Panc1 (cell line): ENCODE data around the gene KCNH1. TPM values are rescaled to one million over a fixed set of nuclear protein-coding genes. Genes with fewer than 3 reads are reported as not detected.
"Not testable (repeated sequence)": the region's sequence is repeated elsewhere in the genome, so short reads cannot be mapped to it uniquely, and the experiment has no call there.

Experiments used
- ATAC-seq: fragments of 200-7000 bp; cut with Tn5 transposase; 2 replicates; pipeline ENCODE4 v1.9.1; 2020; ENCODE audit warnings: mild to moderate bottlenecking, moderate library complexity
- BruUV-seq: library from RNA; stranded (reverse); fragments of 400-500 nt; replicated peaks from 2 replicates; lab custom pipeline; 2021; lab: Mats Ljungman, UMichigan
- CTCF ChIA-PET: fragments of 300-600 bp; sonication (Branson Sonifier 250); formaldehyde crosslinking; loops from one replicate; lab custom pipeline; 2022; ENCODE audit warnings: antibody characterized with exemption; lab: Charles Lee
- POLR2A ChIA-PET: fragments of 300-600 bp; sonication (Branson Sonifier 250); formaldehyde crosslinking; loops from one replicate; lab custom pipeline; 2022; ENCODE audit warnings: antibody characterized with exemption; lab: Charles Lee
- DNase-seq: peaks from one replicate; pipeline ENCODE4 v3.0.0-alpha.2; 2010; ENCODE audit warnings: low read depth, low spot score
- H3K27ac ChIP-seq: 2 replicates; pipeline ENCODE4 v1.5.1; 2011; ENCODE audit warnings: mild to moderate bottlenecking, low read length, inconsistent platforms
- H3K27me3 ChIP-seq: fragments of 200-500 bp; sonication (Bioruptor generic); 2 replicates; pipeline ENCODE4 v1.6.0; 2014; ENCODE audit warnings: low read length, inconsistent platforms; ENCODE audit not compliant: control insufficient read depth, insufficient read depth
- H3K36me3 ChIP-seq: fragments of 200-500 bp; sonication (Bioruptor generic); 2 replicates; pipeline ENCODE4 v1.5.1; 2014; ENCODE audit warnings: inconsistent platforms, mild to moderate bottlenecking, low read length, moderate library complexity; ENCODE audit not compliant: control insufficient read depth, insufficient read depth
- H3K4me1 ChIP-seq: 2 replicates; pipeline ENCODE4 v1.5.1; 2011; ENCODE audit warnings: inconsistent platforms, mild to moderate bottlenecking, low read length, moderate library complexity; ENCODE audit not compliant: control insufficient read depth, insufficient read depth
- H3K4me3 ChIP-seq, 2 experiments: 2 replicates each; pipeline ENCODE4 v1.5.1; 2011 to 2012; ENCODE audit warnings: low read depth in 2 of 2, low read length in 2 of 2, mild to moderate bottlenecking in 2 of 2, inconsistent platforms in 1 of 2, moderate library complexity in 1 of 2
- H3K9me3 ChIP-seq: fragments of 200-500 bp; sonication (Bioruptor generic); 2 replicates; pipeline ENCODE4 v1.5.1; 2014; ENCODE audit warnings: low read depth, mild to moderate bottlenecking, inconsistent platforms, low read length, moderate library complexity; ENCODE audit not compliant: control insufficient read depth, insufficient read depth
- CTCF ChIP-seq: fragments of 450-650 bp; IDR thresholded peaks from 2 replicates; pipeline ENCODE4 v1.5.1; 2017; ENCODE audit warnings: mild to moderate bottlenecking
- POLR2AphosphoS5 ChIP-seq: IDR thresholded peaks from 2 replicates; pipeline ENCODE4 v1.6.1; 2012; ENCODE audit warnings: mild to moderate bottlenecking, low read depth, low read length, moderate library complexity
- SIN3A ChIP-seq: IDR thresholded peaks from 2 replicates; pipeline ENCODE4 v1.6.1; 2012; ENCODE audit warnings: low read depth, mild to moderate bottlenecking, low read length, moderate library complexity, borderline replicate concordance; ENCODE audit not compliant: insufficient read depth
- TCF7L2 ChIP-seq: IDR thresholded peaks from 2 replicates; pipeline ENCODE4 v1.6.1; 2011; ENCODE audit warnings: mild to moderate bottlenecking, low read depth, low read length, inconsistent platforms
- in situ Hi-C: cut with HindIII; loops from 2 replicates; pipeline ENCODE4 v1.10.0; 2016; ENCODE audit warnings: low sequenced_read_pairs, low pct_unique_long_range_greater_than_20kb
- intact Hi-C: fragments of 100-400 bp; cut with micrococcal nuclease; formaldehyde crosslinking; loops from one replicate; pipeline ENCODE4 v1.10.0; 2022; ENCODE audit not compliant: unreplicated experiment
- total RNA-seq: library from RNA; stranded (reverse); gene quantifications from one replicate; pipeline ENCODE4 v1.2.1, GENCODE V29; 2021; ENCODE audit not compliant: unreplicated experiment
- TF ChIP-seq, protein P1 (sequence below), 2 experiments: IDR thresholded peaks; 2 replicates each; pipeline ENCODE4 v1.6.1; 2011 to 2012; ENCODE audit warnings: low read depth in 2 of 2, control low read depth in 1 of 2, low read length in 1 of 2, mild to moderate bottlenecking in 1 of 2, moderate library complexity in 1 of 2; ENCODE audit not compliant: insufficient read depth in 1 of 2

Gene KCNH1
- total RNA-seq, 1 experiment from 2014 or later, result not detected

- DNase-seq, result no peak
- Histone ChIP-seq H3K27ac (no peak overlapping the region), H3K36me3 (no peaks in the 10 kb centered on the region), H3K27me3 (no peaks in the 10 kb centered on the region), H3K4me1 (no peaks in the 10 kb centered on the region), H3K9me3 (no peaks in the 10 kb centered on the region), H3K4me3 (no peak overlapping the region)
- ChIA-PET CTCF (interaction anchor here (0.6 kb wide), 1 partner anchor 612 kb away, joined by 3 read pairs; no protein-coding TSS in a partner anchor), POLR2A (no interaction called here)
- in situ Hi-C loops, result no loop called here
- BruUV-seq, result no TSS peak
- no peak for ATAC-seq
- intact Hi-C loops, result no loop called here
- TF ChIP-seq SIN3A (no peak), CTCF (no peak), POLR2AphosphoS5 (no peak), TCF7L2 (no peak)
- TF ChIP-seq, protein P1, sequence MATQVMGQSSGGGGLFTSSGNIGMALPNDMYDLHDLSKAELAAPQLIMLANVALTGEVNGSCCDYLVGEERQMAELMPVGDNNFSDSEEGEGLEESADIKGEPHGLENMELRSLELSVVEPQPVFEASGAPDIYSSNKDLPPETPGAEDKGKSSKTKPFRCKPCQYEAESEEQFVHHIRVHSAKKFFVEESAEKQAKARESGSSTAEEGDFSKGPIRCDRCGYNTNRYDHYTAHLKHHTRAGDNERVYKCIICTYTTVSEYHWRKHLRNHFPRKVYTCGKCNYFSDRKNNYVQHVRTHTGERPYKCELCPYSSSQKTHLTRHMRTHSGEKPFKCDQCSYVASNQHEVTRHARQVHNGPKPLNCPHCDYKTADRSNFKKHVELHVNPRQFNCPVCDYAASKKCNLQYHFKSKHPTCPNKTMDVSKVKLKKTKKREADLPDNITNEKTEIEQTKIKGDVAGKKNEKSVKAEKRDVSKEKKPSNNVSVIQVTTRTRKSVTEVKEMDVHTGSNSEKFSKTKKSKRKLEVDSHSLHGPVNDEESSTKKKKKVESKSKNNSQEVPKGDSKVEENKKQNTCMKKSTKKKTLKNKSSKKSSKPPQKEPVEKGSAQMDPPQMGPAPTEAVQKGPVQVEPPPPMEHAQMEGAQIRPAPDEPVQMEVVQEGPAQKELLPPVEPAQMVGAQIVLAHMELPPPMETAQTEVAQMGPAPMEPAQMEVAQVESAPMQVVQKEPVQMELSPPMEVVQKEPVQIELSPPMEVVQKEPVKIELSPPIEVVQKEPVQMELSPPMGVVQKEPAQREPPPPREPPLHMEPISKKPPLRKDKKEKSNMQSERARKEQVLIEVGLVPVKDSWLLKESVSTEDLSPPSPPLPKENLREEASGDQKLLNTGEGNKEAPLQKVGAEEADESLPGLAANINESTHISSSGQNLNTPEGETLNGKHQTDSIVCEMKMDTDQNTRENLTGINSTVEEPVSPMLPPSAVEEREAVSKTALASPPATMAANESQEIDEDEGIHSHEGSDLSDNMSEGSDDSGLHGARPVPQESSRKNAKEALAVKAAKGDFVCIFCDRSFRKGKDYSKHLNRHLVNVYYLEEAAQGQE (IDR thresholded peaks at IDR 0.05; ENCODE audit: insufficient read depth in 1 of 2, low read depth in 2 of 2, low read length in 1 of 2), result no peak
Observed at GRCh38 chr1:211009944-211010343, 124.0 kb downstream of the KCNH1 start.

- H3K9me3 ChIP-seq, result no peaks in the 10 kb centered on the region
- intact Hi-C loops, result no loop called here
- H3K4me3 ChIP-seq, result no peak overlapping the region
- in situ Hi-C loops, result no loop called here
- no peak for TF ChIP-seq SIN3A
- no peak for TF ChIP-seq TCF7L2
- TF ChIP-seq, protein P1 (IDR thresholded peaks at IDR 0.05; ENCODE audit: insufficient read depth in 1 of 2, low read depth in 2 of 2, low read length in 1 of 2), result no peak
- TF ChIP-seq CTCF, result no peak
- TF ChIP-seq POLR2AphosphoS5, result no peak
- POLR2A ChIA-PET, result no interaction called here
- H3K36me3 ChIP-seq, result no peaks in the 10 kb centered on the region
- CTCF ChIA-PET, result no interaction called here
- DNase-seq, result no peak
- H3K27me3 ChIP-seq, result no peaks in the 10 kb centered on the region
- H3K4me1 ChIP-seq, result no peaks in the 10 kb centered on the region
- no peak overlapping the region for H3K27ac ChIP-seq
- ATAC-seq, result no peak
- BruUV-seq, result no TSS peak
Observed at GRCh38 chr1:211007830-211008229, 126.1 kb downstream of the KCNH1 start.

GRCh38 chr1:210995931-210996330 is 138.0 kb downstream of the KCNH1 start:
- DNase-seq, H3K36me3 ChIP-seq, in situ Hi-C loops, BruUV-seq, H3K4me3 ChIP-seq, intact Hi-C loops, H3K27ac ChIP-seq, POLR2A ChIA-PET, ATAC-seq, H3K27me3 ChIP-seq, H3K4me1 ChIP-seq, H3K9me3 ChIP-seq, CTCF ChIA-PET: not testable (repeated sequence)
